Gastroesophageal sphincter (tissue), 4 donors: ENCODE results near the gene MTMR2. TPM values are rescaled to one million over a fixed set of nuclear protein-coding genes. Genes with fewer than 3 reads are reported as not detected.
A peak's percentile ranks its signal among the peaks of the same experiment; 100 is the strongest.

Experiments used
- ATAC-seq: fragments of 150-250 bp; one replicate; pipeline ENCODE4 v1.9.1; 2016; ENCODE audit warnings: mild to moderate bottlenecking, moderate library complexity
- H3K27ac ChIP-seq, 4 donors: fragments of 200-600 bp; sonication (generic) in 3 of 4; 1 replicate in 3 of 4; 2 replicates in 1 of 4; pipeline ENCODE4 v1.5.1; 2016 to 2019
- H3K27me3 ChIP-seq: fragments of 200-600 bp; sonication (generic); one replicate; pipeline ENCODE4 v1.5.1; 2019
- H3K36me3 ChIP-seq, 2 donors: fragments of 200-600 bp; sonication (generic); one replicate each; pipeline ENCODE4 v1.5.1; 2019; ENCODE audit warnings: control low read depth in 1 of 2
- H3K4me1 ChIP-seq, 3 donors: fragments of 200-600 bp; sonication (generic); 1 replicate in 2 of 3; 2 replicates in 1 of 3; pipeline ENCODE4 v1.5.1; 2016 to 2019; ENCODE audit warnings: control low read depth in 2 of 3
- H3K4me3 ChIP-seq, 2 donors: fragments of 200-600 bp; sonication (generic); one replicate each; pipeline ENCODE4 v1.5.1; 2019; ENCODE audit warnings: mild to moderate bottlenecking in 1 of 2, moderate library complexity in 1 of 2
- H3K9me3 ChIP-seq, 3 donors: fragments of 200-600 bp; sonication (generic); one replicate each; pipeline ENCODE4 v1.5.1; 2017 to 2019; ENCODE audit warnings: control low read depth in 2 of 3
- CTCF ChIP-seq, 4 experiments: fragments of 200-600 bp in 2 of 4; fragments of 450-650 bp in 2 of 4; sonication (generic) in 1 of 4; IDR thresholded peaks; one replicate each; pipeline ENCODE4 v1.5.1; 2017 to 2019; ENCODE audit warnings: antibody characterized with exemption in 4 of 4, mild to moderate bottlenecking in 2 of 4, moderate library complexity in 2 of 4
- EP300 ChIP-seq: sonication (generic); formaldehyde crosslinking; IDR thresholded peaks from one replicate; pipeline ENCODE4 v1.6.1; 2017; ENCODE audit warnings: antibody characterized with exemption, mild to moderate bottlenecking
- POLR2A ChIP-seq, 2 donors: fragments of 450-650 bp; IDR thresholded peaks; one replicate each; pipeline ENCODE4 v1.6.1; 2017; ENCODE audit warnings: antibody characterized with exemption in 2 of 2, mild to moderate bottlenecking in 2 of 2, moderate library complexity in 1 of 2
- POLR2AphosphoS5 ChIP-seq: sonication (generic); formaldehyde crosslinking; IDR thresholded peaks from one replicate; pipeline ENCODE4 v1.6.1; 2017; ENCODE audit warnings: antibody characterized with exemption
- WGBS, 2 donors: methylation state at CpG; one replicate each; pipeline ENCODE4 v1.1.5; 2018; ENCODE audit warnings: low coverage in 1 of 2; 5-methylcytosine and 5-hydroxymethylcytosine counted together
- total RNA-seq, 4 donors: library from RNA; depleted of rRNA; stranded (reverse); fragments of >200 nt; gene quantifications; one replicate each; pipeline ENCODE4 v1.1.0, GENCODE V29; 2016

The MTMR2 gene
- total RNA-seq, 4 donors from 2014 or later = 26.0 to 36.4 (median 34.7) TPM

- WGBS, 2 donors = 79 to 97% methylated on average over 3 of the region's 3 CpGs
- Histone ChIP-seq H3K4me1 (peaks cover 6 to 65% (median 11%) of the 10 kb centered on the region in 3 donors), H3K36me3 (no peaks in the 10 kb centered on the region), H3K27ac (no peak overlapping the region), H3K27me3 (no peaks in the 10 kb centered on the region), H3K9me3 (no peaks in the 10 kb centered on the region), H3K4me3 (no peak overlapping the region)
- TF ChIP-seq EP300 (no peak), CTCF (IDR thresholded peaks at IDR 0.05) (no peak)
- ATAC-seq = no peak
These were observed 4.4 kb downstream of the MTMR2 start for GRCh38 chr11:95919514-95919913.

- Histone ChIP-seq H3K4me3 (no peak overlapping the region), H3K36me3 (no peaks in the 10 kb centered on the region), H3K27ac (peak overlapping the region in 1 of 4 donors; percentile 53), H3K4me1 (peaks cover 6 to 72% (median 11%) of the 10 kb centered on the region in 3 donors), H3K27me3 (no peaks in the 10 kb centered on the region), H3K9me3 (no peaks in the 10 kb centered on the region)
- TF ChIP-seq POLR2A (IDR thresholded peaks at IDR 0.05) = no peak
- no peak for TF ChIP-seq CTCF (IDR thresholded peaks at IDR 0.05)
- no peak for TF ChIP-seq EP300
- no peak for TF ChIP-seq POLR2AphosphoS5
- no peak for ATAC-seq
- 85 to 90% methylated on average over 3 of the region's 3 CpGs for WGBS, 2 donors
These were observed 5.2 kb downstream of the MTMR2 start for GRCh38 chr11:95918720-95919119.

DNA sequence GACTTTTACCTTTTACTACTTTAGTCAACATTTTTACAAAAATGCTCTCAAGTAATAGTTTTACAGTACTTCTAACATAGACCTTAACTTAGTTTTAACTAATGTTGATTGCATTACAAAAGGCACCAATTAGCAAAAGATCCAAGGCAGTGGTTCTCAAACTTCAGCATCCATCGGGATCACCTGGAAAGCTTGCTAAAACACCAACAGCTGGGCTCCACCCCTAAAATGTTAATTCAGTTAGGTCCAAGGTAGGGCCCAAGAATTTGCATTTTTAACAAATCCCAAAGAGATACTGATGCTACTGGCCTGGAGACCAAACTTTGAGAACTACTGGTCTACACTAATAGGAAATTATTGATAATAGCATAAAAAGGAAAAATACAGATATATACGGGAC lies 5.9 kb downstream of the MTMR2 start:
- Histone ChIP-seq H3K4me3 (no peak overlapping the region), H3K27ac (peak overlapping the region in 3 of 4 donors; percentile 38 to 53 (median 44)), H3K36me3 (no peaks in the 10 kb centered on the region), H3K27me3 (no peaks in the 10 kb centered on the region), H3K9me3 (no peaks in the 10 kb centered on the region), H3K4me1 (peaks cover 6 to 72% (median 10%) of the 10 kb centered on the region in 3 donors)
- ATAC-seq = no peak
- WGBS, 2 donors = 75 to 80% methylated on average over 1 to 2 of the region's 2 CpGs
- TF ChIP-seq POLR2AphosphoS5 = no peak
- no peak for TF ChIP-seq EP300
- no peak for TF ChIP-seq CTCF (IDR thresholded peaks at IDR 0.05)
- no peak for TF ChIP-seq POLR2A (IDR thresholded peaks at IDR 0.05)

- ATAC-seq = no peak
These were observed 6.5 kb downstream of the MTMR2 start for GRCh38 chr11:95917193-95918036.

More at GRCh38 chr11:95917193-95918036, 6.5 kb downstream of the MTMR2 start:
- no peaks in the 10 kb centered on the region for H3K27me3 ChIP-seq
- 26 to 37% methylated on average over 8 of the region's 8 CpGs for WGBS, 2 donors
- peaks cover 4 to 68% (median 6%) of the 10 kb centered on the region in 3 donors for H3K4me1 ChIP-seq
- H3K4me3 ChIP-seq = no peak overlapping the region
- H3K36me3 ChIP-seq = no peaks in the 10 kb centered on the region
- no peaks in the 10 kb centered on the region for H3K9me3 ChIP-seq
- no peak for TF ChIP-seq CTCF (IDR thresholded peaks at IDR 0.05)
- no peak for TF ChIP-seq POLR2AphosphoS5
- TF ChIP-seq POLR2A (IDR thresholded peaks at IDR 0.05) = no peak
- TF ChIP-seq EP300 = no peak
- H3K27ac ChIP-seq = peak overlapping the region; percentile 23 to 53 (median 41)
